ENCODE measurements around the gene JMJD7.

GRCh38 chr15:41790756-41791546 is 36.9 kb upstream of the JMJD7 start:
- TF ChIP-seq, protein P1, sequence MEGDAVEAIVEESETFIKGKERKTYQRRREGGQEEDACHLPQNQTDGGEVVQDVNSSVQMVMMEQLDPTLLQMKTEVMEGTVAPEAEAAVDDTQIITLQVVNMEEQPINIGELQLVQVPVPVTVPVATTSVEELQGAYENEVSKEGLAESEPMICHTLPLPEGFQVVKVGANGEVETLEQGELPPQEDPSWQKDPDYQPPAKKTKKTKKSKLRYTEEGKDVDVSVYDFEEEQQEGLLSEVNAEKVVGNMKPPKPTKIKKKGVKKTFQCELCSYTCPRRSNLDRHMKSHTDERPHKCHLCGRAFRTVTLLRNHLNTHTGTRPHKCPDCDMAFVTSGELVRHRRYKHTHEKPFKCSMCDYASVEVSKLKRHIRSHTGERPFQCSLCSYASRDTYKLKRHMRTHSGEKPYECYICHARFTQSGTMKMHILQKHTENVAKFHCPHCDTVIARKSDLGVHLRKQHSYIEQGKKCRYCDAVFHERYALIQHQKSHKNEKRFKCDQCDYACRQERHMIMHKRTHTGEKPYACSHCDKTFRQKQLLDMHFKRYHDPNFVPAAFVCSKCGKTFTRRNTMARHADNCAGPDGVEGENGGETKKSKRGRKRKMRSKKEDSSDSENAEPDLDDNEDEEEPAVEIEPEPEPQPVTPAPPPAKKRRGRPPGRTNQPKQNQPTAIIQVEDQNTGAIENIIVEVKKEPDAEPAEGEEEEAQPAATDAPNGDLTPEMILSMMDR (IDR thresholded peaks at IDR 0.05): no peak
- TF ChIP-seq POLR2A (IDR thresholded peaks at IDR 0.05): no peak
